Ascending aorta (tissue), 2 donors: ENCODE measurements around the gene AAMP. TPM values are rescaled to one million over a fixed set of nuclear protein-coding genes. Genes with fewer than 3 reads are reported as not detected.

Experiments
- DNase-seq, 2 donors: peaks; one replicate each; pipeline ENCODE4 v3.0.0-alpha.2; 2019; ENCODE audit warnings: low spot score in 2 of 2
- H3K27ac ChIP-seq, 2 donors: fragments of 200-600 bp; sonication (generic); one replicate each; pipeline ENCODE4 v1.5.1; 2016 to 2017; ENCODE audit warnings: mild to moderate bottlenecking in 1 of 2
- H3K27me3 ChIP-seq: fragments of 200-600 bp; sonication (generic); one replicate; pipeline ENCODE4 v1.5.1; 2017
- H3K36me3 ChIP-seq, 2 donors: fragments of 200-600 bp; sonication (generic); one replicate each; pipeline ENCODE4 v1.5.1; 2016
- H3K4me1 ChIP-seq, 2 donors: fragments of 200-600 bp; sonication (generic); one replicate each; pipeline ENCODE4 v1.5.1; 2016 to 2017; ENCODE audit warnings: mild to moderate bottlenecking in 1 of 2
- H3K4me3 ChIP-seq, 2 donors: fragments of 200-600 bp; sonication (generic); one replicate each; pipeline ENCODE4 v1.5.1; 2016 to 2017; ENCODE audit warnings: mild to moderate bottlenecking in 1 of 2
- H3K9me3 ChIP-seq, 2 donors: fragments of 200-600 bp; sonication (generic); one replicate each; pipeline ENCODE4 v1.5.1; 2016
- CTCF ChIP-seq, 3 experiments: fragments of 200-600 bp in 2 of 3; fragments of 450-650 bp in 1 of 3; sonication (generic) in 2 of 3; IDR thresholded peaks; one replicate each; pipeline ENCODE4 v1.5.1; 2016 to 2019; ENCODE audit warnings: antibody characterized with exemption in 3 of 3, mild to moderate bottlenecking in 1 of 3, moderate library complexity in 1 of 3
- intact Hi-C: fragments of 100-400 bp; cut with DNase I; formaldehyde crosslinking; loops from one replicate; pipeline ENCODE4 v1.15.1; 2023
- total RNA-seq: library from RNA; depleted of rRNA; stranded (reverse); fragments of >200 nt; gene quantifications from one replicate; pipeline ENCODE4 v1.1.0, GENCODE V29; 2016

Gene AAMP
- total RNA-seq, 1 donor from 2014 or later: 73.7 TPM

- peak in 1 of 2 donors; percentile 67 for DNase-seq
- TF ChIP-seq CTCF (IDR thresholded peaks at IDR 0.05): no peak
- Histone ChIP-seq H3K36me3 (peaks cover 52 to 84% of the 10 kb centered on the region in 2 donors), H3K9me3 (no peaks in the 10 kb centered on the region), H3K4me3 (peak overlapping the region in 1 of 2 donors; percentile 3), H3K27me3 (no peaks in the 10 kb centered on the region), H3K27ac (peak overlapping the region; percentile 84 to 91), H3K4me1 (peaks cover 15 to 39% of the 10 kb centered on the region in 2 donors)
- intact Hi-C loops: loop anchor here (2.0 kb wide), 1 partner anchor 170 kb away; the partner anchor contains the start of gene CTDSP1
These were observed 40.7 kb downstream of the AAMP start for GRCh38 chr2:218229239-218229638.

DNA sequence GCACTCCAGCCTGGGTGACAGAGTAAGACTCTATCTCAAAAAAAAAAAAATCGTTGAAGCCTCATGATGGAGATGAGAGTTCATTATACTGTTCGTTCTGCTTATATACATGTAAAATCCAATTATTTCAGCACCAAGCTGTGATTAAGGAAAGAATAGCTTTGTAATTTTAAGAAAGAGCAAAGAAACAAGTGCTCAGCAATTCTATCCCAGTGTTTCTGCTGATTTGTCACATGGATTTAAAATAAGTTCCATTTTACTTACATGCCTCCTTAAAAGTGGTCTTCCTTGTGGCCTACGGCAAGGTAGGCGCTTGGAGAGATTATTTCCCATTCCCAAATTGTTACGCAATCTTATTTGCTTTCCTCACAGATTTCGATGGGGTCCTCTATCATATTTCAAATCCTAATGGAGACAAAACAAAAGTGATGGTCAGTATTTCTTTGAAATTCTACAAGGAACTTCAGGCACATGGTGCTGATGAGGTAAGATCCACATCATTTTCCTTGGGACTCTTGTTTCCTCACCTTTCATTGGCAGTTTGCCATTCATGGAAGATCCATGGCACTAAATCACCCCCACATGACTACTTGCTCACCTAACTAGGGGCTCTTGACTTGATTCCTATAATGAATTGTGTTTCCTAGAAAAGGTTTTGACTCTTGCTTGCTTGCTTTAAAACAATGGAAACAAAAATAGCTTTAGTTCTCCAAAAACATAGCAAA is 41.4 kb downstream of the AAMP start:
- Histone ChIP-seq H3K27ac (peak overlapping the region; percentile 84 to 91), H3K4me3 (peak overlapping the region in 1 of 2 donors; percentile 3), H3K4me1 (peaks cover 18 to 45% of the 10 kb centered on the region in 2 donors), H3K36me3 (peaks cover 46 to 79% of the 10 kb centered on the region in 2 donors), H3K9me3 (no peaks in the 10 kb centered on the region), H3K27me3 (no peaks in the 10 kb centered on the region)
- no peak for DNase-seq
- TF ChIP-seq CTCF (IDR thresholded peaks at IDR 0.05): no peak
- intact Hi-C loops: loop anchor here (1.0 to 2.0 kb wide), 2 partner anchors 11 to 170 kb away; partner anchors contain the start of genes ARPC2 and CTDSP1

GRCh38 chr2:218226903-218227302 is 43.0 kb downstream of the AAMP start:
- Histone ChIP-seq H3K36me3 (peaks cover 35 to 65% of the 10 kb centered on the region in 2 donors), H3K4me3 (no peak overlapping the region), H3K27ac (peak overlapping the region; percentile 84 to 91), H3K4me1 (peaks cover 18 to 61% of the 10 kb centered on the region in 2 donors), H3K9me3 (no peaks in the 10 kb centered on the region), H3K27me3 (no peaks in the 10 kb centered on the region)
- DNase-seq: no peak
- TF ChIP-seq CTCF (IDR thresholded peaks at IDR 0.05): no peak
- intact Hi-C loops: no loop called here

DNA sequence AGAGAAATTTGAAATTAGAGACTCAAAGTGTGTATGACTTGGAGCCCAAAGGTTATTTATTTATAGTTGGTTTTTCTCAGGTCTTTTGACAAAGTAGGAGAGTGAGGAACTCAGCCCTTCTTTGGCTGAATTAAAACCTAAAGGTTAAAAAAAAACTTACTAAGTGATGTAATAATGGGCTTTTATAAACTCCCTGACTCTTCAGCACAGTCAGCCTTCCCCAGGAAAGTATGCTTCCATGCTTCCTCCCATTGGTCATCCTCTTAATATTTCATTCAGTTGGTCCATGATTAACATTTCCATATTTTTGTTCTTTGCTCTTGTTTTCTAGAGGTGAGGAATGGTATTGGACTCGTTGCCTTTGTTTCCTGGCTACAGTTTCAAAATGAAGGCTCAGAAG is 45.8 kb downstream of the AAMP start:
- intact Hi-C loops: no loop called here
- DNase-seq: no peak
- peaks cover 15 to 71% of the 10 kb centered on the region in 2 donors for H3K4me1 ChIP-seq
- no peaks in the 10 kb centered on the region for H3K9me3 ChIP-seq
- no peak for TF ChIP-seq CTCF (IDR thresholded peaks at IDR 0.05)
- H3K36me3 ChIP-seq: peaks cover 17 to 50% of the 10 kb centered on the region in 2 donors
- H3K4me3 ChIP-seq: no peak overlapping the region
- H3K27ac ChIP-seq: peak overlapping the region; percentile 29 to 50
- H3K27me3 ChIP-seq: no peaks in the 10 kb centered on the region

GRCh38 chr2:218223046-218223445 is 46.9 kb downstream of the AAMP start:
- Histone ChIP-seq H3K4me1 (peaks cover 23 to 65% of the 10 kb centered on the region in 2 donors), H3K36me3 (peaks cover 17 to 43% of the 10 kb centered on the region in 2 donors), H3K27ac (peak overlapping the region in 1 of 2 donors; percentile 50), H3K9me3 (no peaks in the 10 kb centered on the region), H3K27me3 (no peaks in the 10 kb centered on the region), H3K4me3 (no peak overlapping the region)
- no peak for TF ChIP-seq CTCF (IDR thresholded peaks at IDR 0.05)
- intact Hi-C loops: no loop called here
- DNase-seq: no peak
